Thymus (tissue), 11 donors: Measurements from ENCODE around the gene TMEM181. TPM values are rescaled to one million over a fixed set of nuclear protein-coding genes. Genes with fewer than 3 reads are reported as not detected.
A peak's percentile ranks its signal among the peaks of the same experiment; 100 is the strongest.

ENCODE experiments used
- DNase-seq, 9 donors: peaks; one replicate each; pipeline ENCODE4 v3.0.0-alpha.2; 2013; ENCODE audit warnings: low spot score in 9 of 9, low read depth in 6 of 9, missing footprints in 1 of 9
- H3K27ac ChIP-seq, 2 donors: one replicate each; pipeline ENCODE4 v1.5.1; 2013; ENCODE audit warnings: control low read depth in 1 of 2, low read depth in 1 of 2, low read length in 1 of 2, mild to moderate bottlenecking in 1 of 2, moderate library complexity in 1 of 2
- H3K27me3 ChIP-seq, 2 donors: one replicate each; pipeline ENCODE4 v1.5.1; 2013; ENCODE audit warnings: low read length in 1 of 2; ENCODE audit not compliant: control insufficient read depth in 2 of 2, insufficient read depth in 1 of 2
- H3K36me3 ChIP-seq, 2 donors: one replicate each; pipeline ENCODE4 v1.5.1; 2013; ENCODE audit warnings: low read length in 1 of 2, mild to moderate bottlenecking in 1 of 2, moderate library complexity in 1 of 2; ENCODE audit not compliant: control insufficient read depth in 2 of 2, insufficient read depth in 2 of 2
- H3K4me1 ChIP-seq, 2 donors: one replicate each; pipeline ENCODE4 v1.5.1; 2013; ENCODE audit warnings: low read length in 2 of 2; ENCODE audit not compliant: control insufficient read depth in 2 of 2, insufficient read depth in 2 of 2
- H3K4me3 ChIP-seq, 2 donors: one replicate each; pipeline ENCODE4 v1.5.1; 2013; ENCODE audit warnings: low read length in 2 of 2, control low read depth in 1 of 2, mild to moderate bottlenecking in 1 of 2
- H3K9me3 ChIP-seq, 2 donors: one replicate each; pipeline ENCODE4 v1.5.1; 2013; ENCODE audit warnings: low read length in 1 of 2, mild to moderate bottlenecking in 1 of 2; ENCODE audit not compliant: control insufficient read depth in 2 of 2, insufficient read depth in 1 of 2
- WGBS: extraction: QIAGEN DNeasy Blood & Tissue Kit; methylation state at CpG from one replicate; pipeline ENCODE4 v1.1.7; 2013; 5-methylcytosine and 5-hydroxymethylcytosine counted together
- polyA plus RNA-seq: library from polyadenylated mRNA; stranded (reverse); fragments of 200-250 nt; gene quantifications from one replicate; pipeline ENCODE4 v1.2.3, GENCODE V29; 2013
- total RNA-seq: library from RNA; stranded (reverse); fragments of 120-200 nt; gene quantifications from one replicate; pipeline ENCODE4 v1.2.4, GENCODE V29; 2013
- donor health status: healthy.

Gene TMEM181
- total and polyA plus RNA-seq, 2 donors = 8.6 to 21.0 TPM

DNA sequence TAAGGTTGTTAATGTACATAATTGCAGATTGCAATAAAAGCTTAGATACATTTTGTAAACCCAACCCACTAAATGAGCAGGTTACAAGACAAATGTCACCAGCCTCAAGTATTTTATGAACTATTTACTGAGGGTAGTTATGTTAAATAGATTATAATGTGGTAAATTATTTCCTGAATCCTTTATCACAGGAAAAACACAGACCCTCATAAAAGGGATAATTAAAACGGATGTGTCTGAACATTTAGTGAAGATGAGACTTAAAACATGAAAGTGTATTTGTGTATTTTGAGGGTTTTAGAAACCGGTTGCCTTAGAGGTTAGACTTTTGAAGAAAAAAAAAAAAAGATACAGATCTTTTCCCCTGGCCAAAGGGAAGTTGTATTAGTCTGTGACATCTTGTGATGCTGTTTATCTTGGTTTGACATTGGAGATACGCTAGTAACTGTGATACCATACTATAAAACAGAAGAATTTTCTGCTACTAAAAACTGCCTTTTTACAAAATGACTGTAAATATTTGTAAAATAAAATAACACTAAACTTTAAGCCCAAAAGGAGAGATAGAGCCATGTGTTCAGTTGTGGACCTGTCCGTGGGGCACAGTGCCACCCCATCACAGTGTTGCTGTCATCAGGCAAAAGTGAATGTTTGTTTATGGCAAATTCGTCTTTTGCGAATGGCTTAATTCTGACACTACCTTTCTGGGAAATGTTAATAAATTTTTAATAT lies 75.0 kb downstream of the TMEM181 start:
- Histone ChIP-seq H3K9me3 (no peaks in the 10 kb centered on the region), H3K4me3 (no peak overlapping the region), H3K27ac (no peak overlapping the region), H3K4me1 (peaks cover 3 to 9% of the 10 kb centered on the region in 2 donors), H3K36me3 (peaks cover 52 to 71% of the 10 kb centered on the region in 2 donors), H3K27me3 (no peaks in the 10 kb centered on the region)
- DNase-seq = no peak
- 64% methylated on average over 6 of the region's 6 CpGs for WGBS

DNA sequence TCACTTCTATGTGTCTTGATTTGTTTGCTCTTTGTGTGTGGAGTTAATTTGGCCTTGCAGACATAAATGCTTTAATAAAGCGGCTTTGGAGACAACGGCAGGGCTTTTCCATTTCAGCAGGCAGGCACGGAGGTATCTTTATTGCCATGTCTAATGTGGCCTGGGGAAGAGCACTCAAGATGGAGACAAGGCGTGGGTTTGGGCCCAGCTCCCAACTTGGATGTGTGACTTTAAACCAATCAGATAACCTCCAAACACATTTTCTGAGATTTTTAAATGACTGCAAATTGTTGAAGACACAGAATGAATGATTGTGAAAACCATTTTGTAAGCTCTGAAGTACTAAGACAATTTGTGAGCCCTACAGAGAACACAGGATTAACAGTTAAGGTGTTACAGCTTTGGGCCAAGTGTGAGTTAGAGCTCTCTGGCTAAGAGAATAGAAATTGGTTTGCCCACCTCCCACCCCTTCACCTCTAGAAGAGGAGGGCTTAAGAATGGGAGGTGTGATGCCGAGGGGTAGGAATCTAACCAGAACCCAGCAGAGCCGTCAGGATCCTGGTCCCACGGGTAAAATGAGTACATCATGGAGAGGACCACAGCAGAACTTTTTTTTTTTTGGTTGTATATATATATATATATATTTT lies 75.7 kb downstream of the TMEM181 start:
- no peak overlapping the region for H3K27ac ChIP-seq
- H3K4me1 ChIP-seq = peaks cover 3 to 12% of the 10 kb centered on the region in 2 donors
- H3K4me3 ChIP-seq = no peak overlapping the region
- no peaks in the 10 kb centered on the region for H3K9me3 ChIP-seq
- WGBS = 96% methylated on average over 7 of the region's 7 CpGs
- no peak for DNase-seq
- no peaks in the 10 kb centered on the region for H3K27me3 ChIP-seq
- peaks cover 53 to 73% of the 10 kb centered on the region in 2 donors for H3K36me3 ChIP-seq

DNA sequence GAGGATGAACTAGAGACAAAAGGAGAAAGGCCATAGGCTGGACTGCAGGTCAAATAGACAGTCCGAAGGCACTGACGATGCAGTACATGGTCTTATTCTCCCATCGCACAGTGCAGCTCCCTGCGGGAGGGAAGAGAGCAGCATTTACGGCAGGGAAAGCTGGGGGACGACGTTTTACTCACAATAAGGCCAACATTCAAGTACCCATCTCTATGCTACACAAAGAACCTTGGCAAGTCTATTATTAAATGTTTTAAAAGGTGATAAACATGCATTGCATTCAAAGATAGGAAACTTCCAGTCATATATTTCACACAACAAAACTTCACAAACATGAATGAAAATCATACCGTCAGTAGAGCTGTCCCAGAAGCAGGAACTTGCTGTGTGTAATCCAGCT lies 76.9 kb downstream of the TMEM181 start:
- Histone ChIP-seq H3K9me3 (no peaks in the 10 kb centered on the region), H3K36me3 (peaks cover 43 to 63% of the 10 kb centered on the region in 2 donors), H3K27ac (no peak overlapping the region), H3K4me1 (peaks cover 3 to 9% of the 10 kb centered on the region in 2 donors), H3K4me3 (no peak overlapping the region), H3K27me3 (no peaks in the 10 kb centered on the region)
- DNase-seq = no peak
- 98% methylated on average over 8 of the region's 8 CpGs for WGBS

DNA sequence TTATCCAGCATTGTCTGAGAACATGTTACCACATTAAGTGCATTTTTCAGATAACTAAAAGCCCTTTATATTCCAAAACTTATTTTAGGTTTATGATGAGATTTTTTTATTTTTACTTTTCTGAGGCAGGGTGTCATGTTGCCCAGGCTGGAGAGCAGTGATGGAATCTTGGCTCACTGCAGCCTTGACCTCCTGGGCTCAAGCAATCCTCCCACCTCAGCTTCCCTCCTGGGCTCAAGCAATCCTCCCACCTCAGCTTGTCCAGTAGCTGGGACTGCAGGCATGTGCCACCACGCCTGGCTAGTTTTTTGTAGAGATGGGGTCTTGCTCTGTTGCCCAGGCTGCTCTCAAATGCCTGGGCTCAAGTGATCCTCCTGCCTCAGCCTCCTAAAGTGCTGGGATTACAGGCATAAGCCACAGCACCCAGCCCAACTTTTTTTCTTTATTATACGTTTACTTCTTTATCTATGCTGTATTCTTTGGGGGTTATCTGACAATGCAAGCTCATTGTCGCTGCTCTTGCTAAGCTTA lies 78.5 kb downstream of the TMEM181 start:
- Histone ChIP-seq H3K27ac (peak overlapping the region in 1 of 2 donors; percentile 13), H3K9me3 (no peaks in the 10 kb centered on the region), H3K27me3 (no peaks in the 10 kb centered on the region), H3K4me1 (peaks cover 16 to 21% of the 10 kb centered on the region in 2 donors), H3K4me3 (no peak overlapping the region), H3K36me3 (peaks cover 39 to 51% of the 10 kb centered on the region in 2 donors)
- DNase-seq = no peak
- 98% methylated on average over 3 of the region's 3 CpGs for WGBS

DNA sequence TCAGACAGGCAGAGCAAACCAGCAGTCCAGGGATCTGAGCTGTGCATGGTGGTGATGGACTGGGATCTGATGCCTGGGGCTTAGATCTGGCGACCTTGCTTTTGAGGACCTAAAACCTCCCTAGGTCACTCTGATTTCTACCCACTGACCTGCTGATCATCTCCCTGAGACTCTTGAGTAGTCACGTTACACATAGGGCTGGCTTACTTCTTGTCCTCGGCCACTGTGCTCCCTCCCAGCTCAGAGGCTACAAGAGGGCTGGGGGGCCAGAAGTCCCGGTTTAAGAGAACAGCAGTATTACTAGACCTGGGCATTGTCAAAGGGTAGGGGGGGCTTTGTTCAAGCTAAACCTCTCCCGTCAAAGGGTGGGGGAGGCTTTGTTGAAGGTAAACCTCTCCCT lies 79.2 kb downstream of the TMEM181 start:
- H3K36me3 ChIP-seq = peaks cover 39 to 51% of the 10 kb centered on the region in 2 donors
- H3K4me1 ChIP-seq = peaks cover 16 to 27% of the 10 kb centered on the region in 2 donors
- no peaks in the 10 kb centered on the region for H3K27me3 ChIP-seq
- WGBS = 99% methylated on average over 5 of the region's 5 CpGs
- H3K27ac ChIP-seq = no peak overlapping the region
- DNase-seq = no peak
- H3K9me3 ChIP-seq = no peaks in the 10 kb centered on the region
- no peak overlapping the region for H3K4me3 ChIP-seq

DNA sequence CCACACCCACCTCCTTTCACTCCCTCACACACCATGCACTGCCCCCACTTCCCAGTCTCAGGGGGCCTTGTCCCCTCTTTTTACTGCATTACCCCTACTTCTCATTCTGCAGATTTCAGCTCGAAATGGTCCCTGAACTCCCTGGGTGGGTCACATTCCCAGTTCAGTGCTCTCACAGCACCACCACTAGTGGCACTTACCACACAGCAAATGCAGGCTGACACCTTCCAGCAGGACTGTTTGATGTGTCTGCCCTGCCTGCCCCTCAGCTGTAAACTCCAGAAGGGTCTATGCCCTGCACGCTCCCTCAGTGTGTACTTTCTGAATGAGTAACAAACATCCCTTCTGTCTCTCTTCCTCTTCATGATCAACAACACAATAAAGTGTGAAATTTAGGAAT lies 80.6 kb downstream of the TMEM181 start:
- peaks cover 36 to 40% of the 10 kb centered on the region in 2 donors for H3K36me3 ChIP-seq
- H3K27ac ChIP-seq = no peak overlapping the region
- 96% methylated on average over 2 of the region's 2 CpGs for WGBS
- no peak for DNase-seq
- no peak overlapping the region for H3K4me3 ChIP-seq
- H3K9me3 ChIP-seq = no peaks in the 10 kb centered on the region
- H3K4me1 ChIP-seq = peaks cover 21 to 29% of the 10 kb centered on the region in 2 donors
- H3K27me3 ChIP-seq = peaks cover 0 to 3% of the 10 kb centered on the region in 2 donors

DNA sequence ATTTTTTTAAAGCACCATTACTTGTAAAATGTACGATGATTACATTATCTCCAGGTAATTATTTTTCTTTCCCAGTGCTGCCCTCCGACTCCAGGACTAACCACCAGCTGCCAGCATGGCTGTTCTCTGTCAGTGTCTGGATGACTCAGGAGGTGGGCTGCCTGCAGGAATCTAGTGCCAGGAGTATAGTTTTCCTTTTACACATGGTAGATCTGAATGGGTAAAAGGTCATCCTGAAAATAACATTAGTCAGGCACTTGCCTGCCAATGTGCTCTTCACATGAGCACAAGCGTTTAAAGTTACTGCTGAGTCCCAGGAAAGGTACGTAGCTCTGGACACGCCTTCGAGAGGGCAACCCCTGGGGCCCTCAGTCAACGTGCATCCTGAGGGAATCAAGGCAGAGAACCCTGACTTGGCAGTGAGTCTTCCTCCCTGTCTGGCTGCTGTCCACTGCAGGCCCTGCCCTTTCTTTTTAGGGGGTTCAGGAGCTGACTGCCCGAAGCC lies 82.3 kb downstream of the TMEM181 start:
- Histone ChIP-seq H3K4me3 (no peak overlapping the region), H3K4me1 (peaks cover 21 to 31% of the 10 kb centered on the region in 2 donors), H3K36me3 (peaks cover 21 to 25% of the 10 kb centered on the region in 2 donors), H3K9me3 (no peaks in the 10 kb centered on the region), H3K27ac (no peak overlapping the region), H3K27me3 (peaks cover 0 to 3% of the 10 kb centered on the region in 2 donors)
- no peak for DNase-seq
- WGBS = 97% methylated on average over 8 of the region's 8 CpGs

DNA sequence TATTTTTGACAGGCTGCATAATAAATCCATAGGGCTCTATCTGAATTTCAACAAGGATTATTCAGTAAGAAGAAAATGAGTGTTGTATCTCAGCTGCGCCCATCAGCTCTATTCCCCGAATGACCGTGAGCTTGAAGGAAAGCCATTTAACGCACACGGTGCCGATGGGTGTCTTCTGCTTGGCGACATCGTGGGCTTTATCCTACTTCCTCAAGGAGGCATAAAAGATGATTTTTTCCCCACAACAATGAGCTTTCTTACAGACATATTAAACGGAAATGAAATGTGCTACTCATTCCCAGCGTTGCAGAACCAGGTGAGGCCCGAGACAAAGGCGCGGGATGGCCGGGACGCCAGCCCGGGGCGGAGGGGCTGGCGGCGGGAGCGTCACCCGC lies 83.9 kb downstream of the TMEM181 start:
- 3% methylated on average over 21 of the region's 21 CpGs for WGBS
- Histone ChIP-seq H3K27me3 (peaks cover 0 to 3% of the 10 kb centered on the region in 2 donors), H3K4me1 (peaks cover 21 to 32% of the 10 kb centered on the region in 2 donors), H3K36me3 (peaks cover 17 to 21% of the 10 kb centered on the region in 2 donors), H3K9me3 (no peaks in the 10 kb centered on the region), H3K4me3 (peak overlapping the region; percentile 82 to 90), H3K27ac (peak overlapping the region; percentile 22 to 77)
- no peak for DNase-seq
